Mesenchymal stem cell (in vitro differentiated cells and primary cell): ENCODE results near the gene ENTHD1.

Experiments used
- DNase-seq: peaks from one replicate; pipeline ENCODE4 v3.0.0-alpha.2; 2013
- H2AFZ ChIP-seq: one replicate; pipeline ENCODE4 v1.6.1; 2013; ENCODE audit warnings: low read depth, mild to moderate bottlenecking, control low read depth, inconsistent platforms, low read length, moderate library complexity
- H2AK5ac ChIP-seq: 2 replicates; pipeline ENCODE4 v1.6.1; 2013; ENCODE audit warnings: low read length, moderate library complexity, mild to moderate bottlenecking, inconsistent platforms; ENCODE audit not compliant: severe bottlenecking
- H2BK120ac ChIP-seq: one replicate; pipeline ENCODE4 v1.6.1; 2013; ENCODE audit warnings: low read depth, mild to moderate bottlenecking, inconsistent platforms, low read length, moderate library complexity
- H2BK12ac ChIP-seq, 2 experiments: one replicate each; pipeline ENCODE4 v1.6.1; 2013; ENCODE audit warnings: inconsistent platforms in 2 of 2, low read length in 2 of 2, mild to moderate bottlenecking in 2 of 2, moderate library complexity in 2 of 2, control low read depth in 1 of 2
- H2BK15ac ChIP-seq: one replicate; pipeline ENCODE4 v1.6.1; 2013; ENCODE audit warnings: mild to moderate bottlenecking, low read depth, inconsistent platforms; ENCODE audit not compliant: poor library complexity, severe bottlenecking
- H2BK5ac ChIP-seq: 2 replicates; pipeline ENCODE4 v1.6.1; 2013; ENCODE audit warnings: low read depth, mild to moderate bottlenecking, low read length, control low read depth, inconsistent platforms; ENCODE audit not compliant: poor library complexity, severe bottlenecking
- H3K14ac ChIP-seq, 2 experiments: one replicate each; pipeline ENCODE4 v1.6.1; 2013; ENCODE audit warnings: inconsistent platforms in 2 of 2, low read length in 2 of 2, control low read depth in 1 of 2, mild to moderate bottlenecking in 1 of 2, moderate library complexity in 1 of 2
- H3K18ac ChIP-seq, 2 experiments: one replicate each; pipeline ENCODE4 v1.6.1; 2013; ENCODE audit warnings: inconsistent platforms in 2 of 2, low read length in 2 of 2, control low read depth in 1 of 2, low read depth in 1 of 2, mild to moderate bottlenecking in 1 of 2
- H3K23ac ChIP-seq, 2 experiments: one replicate each; pipeline ENCODE4 v1.6.1; 2013; ENCODE audit warnings: inconsistent platforms in 2 of 2, low read length in 2 of 2, mild to moderate bottlenecking in 2 of 2, moderate library complexity in 2 of 2, control low read depth in 1 of 2
- H3K27ac ChIP-seq: 2 replicates; pipeline ENCODE4 v1.5.1; 2013; ENCODE audit warnings: mild to moderate bottlenecking, moderate library complexity, low read length, control low read depth, inconsistent platforms; ENCODE audit not compliant: poor library complexity, severe bottlenecking
- H3K27me3 ChIP-seq, 2 experiments: 2 replicates each; pipeline versions ENCODE4 v1.6.1 to v1.7.0; 2013; ENCODE audit warnings: low read length in 2 of 2, mild to moderate bottlenecking in 2 of 2, moderate library complexity in 2 of 2, control low read depth in 1 of 2, inconsistent platforms in 1 of 2; ENCODE audit not compliant: control insufficient read depth in 1 of 2, insufficient read depth in 1 of 2
- H3K36me3 ChIP-seq, 2 experiments: 2 replicates each; pipeline versions ENCODE4 v1.6.1 to v1.7.0; 2013; ENCODE audit warnings: low read length in 2 of 2, control low read depth in 1 of 2, inconsistent platforms in 1 of 2, low read depth in 1 of 2, mild to moderate bottlenecking in 1 of 2; ENCODE audit not compliant: insufficient read depth in 2 of 2, control insufficient read depth in 1 of 2
- H3K4ac ChIP-seq, 2 experiments: one replicate each; pipeline ENCODE4 v1.6.1; 2013; ENCODE audit warnings: inconsistent platforms in 2 of 2, low read length in 2 of 2, mild to moderate bottlenecking in 2 of 2, moderate library complexity in 2 of 2, control low read depth in 1 of 2, low read depth in 1 of 2
- H3K4me1 ChIP-seq: 2 replicates; pipeline ENCODE4 v1.6.1; 2013; ENCODE audit warnings: low read depth, low read length, control low read depth; ENCODE audit not compliant: control insufficient read depth, insufficient read depth
- H3K4me2 ChIP-seq: 2 replicates; pipeline ENCODE4 v1.6.1; 2013; ENCODE audit warnings: low read length, mild to moderate bottlenecking, inconsistent platforms; ENCODE audit not compliant: poor library complexity, severe bottlenecking
- H3K4me3 ChIP-seq, 2 experiments: 2 replicates each; pipeline versions ENCODE4 v1.5.1 to v1.7.0; 2013; ENCODE audit warnings: low read length in 2 of 2, mild to moderate bottlenecking in 2 of 2, control low read depth in 1 of 2, low read depth in 1 of 2; ENCODE audit not compliant: insufficient read depth in 1 of 2
- H3K79me1 ChIP-seq: replicated peaks from 2 replicates; pipeline ENCODE4 v1.6.1; 2013; ENCODE audit warnings: mild to moderate bottlenecking, control low read depth, low read length, inconsistent platforms; ENCODE audit not compliant: poor library complexity, severe bottlenecking
- H3K9ac ChIP-seq: 2 replicates; pipeline ENCODE4 v1.7.0; 2013; ENCODE audit warnings: mild to moderate bottlenecking, low read length, moderate library complexity
- H3K9me3 ChIP-seq: 2 replicates; pipeline ENCODE4 v1.7.0; 2013; ENCODE audit warnings: mild to moderate bottlenecking, low read length; ENCODE audit not compliant: control insufficient read depth
- H4K8ac ChIP-seq: one replicate; pipeline ENCODE4 v1.6.1; 2013; ENCODE audit warnings: inconsistent platforms, mild to moderate bottlenecking, low read length, moderate library complexity
- H4K91ac ChIP-seq: one replicate; pipeline ENCODE4 v1.6.1; 2013; ENCODE audit warnings: mild to moderate bottlenecking, low read length, inconsistent platforms
- WGBS: methylation state at CpG from one replicate; pipeline ENCODE4 v1.1.7; 2013; ENCODE audit warnings: mixed read lengths; 5-methylcytosine and 5-hydroxymethylcytosine counted together

ENTHD1 gene

GRCh38 chr22:39917197-39917643 lies 23.7 kb upstream of the ENTHD1 start:
- H2AK5ac ChIP-seq: no peak overlapping the region
- H3K23ac ChIP-seq: no peak overlapping the region
- H2BK5ac ChIP-seq: no peak overlapping the region
- no peak overlapping the region for H3K4ac ChIP-seq
- H3K4me2 ChIP-seq: no peak overlapping the region
- no peak overlapping the region for H2BK120ac ChIP-seq
- no peak overlapping the region for H3K4me3 ChIP-seq
- H2BK12ac ChIP-seq: no peak overlapping the region
- WGBS: 74% methylated on average over 4 of the region's 5 CpGs
- no peaks in the 10 kb centered on the region for H3K9me3 ChIP-seq
- no peaks in the 10 kb centered on the region for H3K36me3 ChIP-seq
- no peak overlapping the region for H3K14ac ChIP-seq
- no peak overlapping the region for H2BK15ac ChIP-seq
- no peak overlapping the region for H3K9ac ChIP-seq
- H3K79me1 ChIP-seq: no peaks in the 10 kb centered on the region
- no peak for DNase-seq
- H4K91ac ChIP-seq: no peak overlapping the region
- peaks cover 60 to 73% of the 10 kb centered on the region in 2 experiments for H3K27me3 ChIP-seq
- H4K8ac ChIP-seq: no peak overlapping the region
- H2AFZ ChIP-seq: no peak overlapping the region
- no peak overlapping the region for H3K27ac ChIP-seq
- H3K4me1 ChIP-seq: no peaks in the 10 kb centered on the region
- no peak overlapping the region for H3K18ac ChIP-seq

GRCh38 chr22:39916496-39916895 lies 22.9 kb upstream of the ENTHD1 start:
- Histone ChIP-seq H2AFZ (no peak overlapping the region), H3K36me3 (no peaks in the 10 kb centered on the region)

GRCh38 chr22:39915295-39915726 lies 21.8 kb upstream of the ENTHD1 start:
- Histone ChIP-seq H3K14ac (no peak overlapping the region), H3K23ac (no peak overlapping the region), H3K27ac (no peak overlapping the region), H3K4me3 (no peak overlapping the region), H2BK15ac (no peak overlapping the region), H3K4me1 (no peaks in the 10 kb centered on the region), H2BK5ac (no peak overlapping the region), H2AK5ac (no peak overlapping the region), H2AFZ (no peak overlapping the region), H4K91ac (no peak overlapping the region), H3K9me3 (no peaks in the 10 kb centered on the region), H3K9ac (no peak overlapping the region), H3K79me1 (no peaks in the 10 kb centered on the region), H3K4me2 (no peak overlapping the region), H4K8ac (no peak overlapping the region), H3K18ac (no peak overlapping the region), H2BK12ac (no peak overlapping the region), H3K4ac (no peak overlapping the region), H3K27me3 (peaks cover 53 to 62% of the 10 kb centered on the region in 2 experiments), H2BK120ac (no peak overlapping the region), H3K36me3 (no peaks in the 10 kb centered on the region)
- DNase-seq: no peak
- 85% methylated on average over 3 of the region's 4 CpGs for WGBS

More at GRCh38 chr22:39916496-39916895, 22.9 kb upstream of the ENTHD1 start:
- Histone ChIP-seq H3K4me3 (no peak overlapping the region), H3K9ac (no peak overlapping the region), H3K23ac (no peak overlapping the region), H3K4me2 (no peak overlapping the region), H2BK5ac (no peak overlapping the region), H2BK15ac (no peak overlapping the region), H3K14ac (no peak overlapping the region), H3K4ac (no peak overlapping the region), H4K8ac (no peak overlapping the region), H2BK12ac (no peak overlapping the region), H3K27me3 (peaks cover 61 to 73% of the 10 kb centered on the region in 2 experiments), H2BK120ac (no peak overlapping the region), H2AK5ac (no peak overlapping the region), H3K4me1 (no peaks in the 10 kb centered on the region), H3K27ac (no peak overlapping the region), H3K18ac (no peak overlapping the region), H4K91ac (no peak overlapping the region), H3K79me1 (no peaks in the 10 kb centered on the region), H3K9me3 (no peaks in the 10 kb centered on the region)
- no peak for DNase-seq
- 67% methylated on average over 1 of the region's 3 CpGs for WGBS

GRCh38 chr22:39914584-39914983 lies 21.0 kb upstream of the ENTHD1 start:
- 97% methylated on average over 8 of the region's 9 CpGs for WGBS

More at GRCh38 chr22:39914584-39914983, 21.0 kb upstream of the ENTHD1 start:
- DNase-seq: no peak
- Histone ChIP-seq H3K9ac (no peak overlapping the region), H3K4me3 (no peak overlapping the region), H2AK5ac (no peak overlapping the region), H3K9me3 (no peaks in the 10 kb centered on the region), H4K8ac (no peak overlapping the region), H2BK120ac (no peak overlapping the region), H3K27me3 (peaks cover 47 to 63% of the 10 kb centered on the region in 2 experiments), H3K4ac (no peak overlapping the region), H2BK15ac (no peak overlapping the region), H3K23ac (no peak overlapping the region), H2BK5ac (no peak overlapping the region), H3K27ac (no peak overlapping the region), H3K18ac (no peak overlapping the region), H2AFZ (no peak overlapping the region), H3K4me2 (no peak overlapping the region), H3K14ac (no peak overlapping the region), H4K91ac (no peak overlapping the region), H2BK12ac (no peak overlapping the region), H3K79me1 (no peaks in the 10 kb centered on the region), H3K36me3 (no peaks in the 10 kb centered on the region), H3K4me1 (no peaks in the 10 kb centered on the region)
